Gastrocnemius medialis (tissue), 4 donors: ENCODE data around the gene MBTPS2. TPM values are rescaled to one million over a fixed set of nuclear protein-coding genes. Genes with fewer than 3 reads are reported as not detected.
A peak's percentile ranks its signal among the peaks of the same experiment; 100 is the strongest.

ENCODE experiments used
- ATAC-seq, 2 donors: fragments of 150-250 bp; one replicate each; pipeline ENCODE4 v1.9.1; 2016
- DNase-seq, 2 donors: peaks; one replicate each; pipeline ENCODE4 v3.0.0-alpha.2; 2019
- H3K27ac ChIP-seq, 4 donors: fragments of 200-600 bp; sonication (generic); 1 replicate in 1 of 4; 2 replicates in 3 of 4; pipeline ENCODE4 v1.5.1; 2016 to 2018; ENCODE audit warnings: mild to moderate bottlenecking in 2 of 4, moderate library complexity in 1 of 4
- H3K27me3 ChIP-seq, 3 donors: fragments of 200-600 bp; sonication (generic) in 2 of 3; 1 replicate in 1 of 3; 2 replicates in 2 of 3; pipeline versions ENCODE4 v1.5.1 to v1.6.0; 2016 to 2019; ENCODE audit warnings: mild to moderate bottlenecking in 1 of 3, moderate library complexity in 1 of 3
- H3K36me3 ChIP-seq, 2 donors: fragments of 200-600 bp; sonication (generic) in 1 of 2; one replicate each; pipeline ENCODE4 v1.5.1; 2017 to 2018
- H3K4me1 ChIP-seq, 2 donors: fragments of 200-600 bp; sonication (generic) in 1 of 2; one replicate each; pipeline ENCODE4 v1.5.1; 2016 to 2017; ENCODE audit warnings: mild to moderate bottlenecking in 2 of 2
- H3K4me3 ChIP-seq, 4 donors: fragments of 200-600 bp; sonication (generic) in 3 of 4; 1 replicate in 1 of 4; 2 replicates in 3 of 4; pipeline ENCODE4 v1.5.1; 2016 to 2019; ENCODE audit warnings: mild to moderate bottlenecking in 2 of 4
- H3K9me3 ChIP-seq, 3 donors: fragments of 200-600 bp; sonication (generic) in 2 of 3; 1 replicate in 1 of 3; 2 replicates in 2 of 3; pipeline ENCODE4 v1.5.1; 2016 to 2019
- CTCF ChIP-seq, 5 experiments: fragments of 450-650 bp in 3 of 5; fragments of 200-600 bp in 2 of 5; sonication (generic) in 2 of 5; IDR thresholded peaks in 4 of 5; conservative IDR thresholded peaks in 1 of 5; 1 replicate in 4 of 5; 2 replicates in 1 of 5; pipeline ENCODE4 v1.5.1; 2016 to 2019; ENCODE audit warnings: antibody characterized with exemption in 5 of 5, mild to moderate bottlenecking in 3 of 5, moderate library complexity in 3 of 5
- POLR2A ChIP-seq, 2 donors: fragments of 450-650 bp; IDR thresholded peaks; one replicate each; pipeline ENCODE4 v1.6.1; 2017; ENCODE audit warnings: antibody characterized with exemption in 2 of 2, mild to moderate bottlenecking in 2 of 2, moderate library complexity in 2 of 2
- in situ Hi-C, 4 donors: fragments of 200-750 bp; cut with MboI; loops; one replicate each; pipeline versions ENCODE4 v1.15.0 to v1.8.0; 2017; ENCODE audit warnings: low sequenced_read_pairs in 4 of 4
- intact Hi-C: fragments of 100-400 bp; cut with DNase I; formaldehyde crosslinking; loops from one replicate; pipeline ENCODE4 v1.15.1; 2023; ENCODE audit warnings: low total_unique reads
- total RNA-seq, 4 donors: library from RNA; depleted of rRNA; stranded (reverse); fragments of >200 nt; gene quantifications; one replicate each; pipeline versions ENCODE4 v1.1.0 to v1.2.3, GENCODE V29; 2016

MBTPS2 gene
- total RNA-seq, 4 donors from 2014 or later = 4.5 to 11.3 (median 6.0) TPM

DNA sequence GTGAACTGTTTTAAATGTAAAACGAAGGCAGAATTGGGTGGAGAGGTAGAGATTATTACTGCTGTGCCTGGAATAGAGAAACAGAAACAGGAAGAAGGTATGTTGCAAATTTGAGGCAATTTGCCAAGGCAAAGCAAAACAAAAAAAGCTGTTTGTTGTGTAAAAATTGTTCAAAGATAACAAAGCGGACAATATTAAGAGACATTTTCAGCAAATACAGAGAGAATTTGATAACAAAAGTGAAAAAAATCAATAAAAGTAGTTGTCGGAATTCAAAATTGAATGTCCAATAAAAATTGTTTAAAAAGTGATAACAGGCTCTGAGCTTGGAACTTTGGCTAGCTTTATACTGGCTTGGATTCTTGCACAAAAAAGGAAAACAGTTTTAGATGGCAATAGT is 86.7 kb downstream of the MBTPS2 start:
- H3K4me3 ChIP-seq = no peak overlapping the region
- in situ Hi-C loops (no loop called here), intact Hi-C loops (no loop called here)
- peak overlapping the region in 1 of 4 donors; percentile 22 for H3K27ac ChIP-seq
- no peaks in the 10 kb centered on the region for H3K9me3 ChIP-seq
- H3K36me3 ChIP-seq = no peaks in the 10 kb centered on the region
- no peak for ATAC-seq
- no peaks in the 10 kb centered on the region for H3K4me1 ChIP-seq
- TF ChIP-seq POLR2A (IDR thresholded peaks at IDR 0.05) (no peak), CTCF (IDR thresholded peaks at IDR 0.05 in 4 of 5, conservative IDR thresholded peaks at IDR 0.05 in 1 of 5) (no peak)
- no peak for DNase-seq
- H3K27me3 ChIP-seq = no peaks in the 10 kb centered on the region

DNA sequence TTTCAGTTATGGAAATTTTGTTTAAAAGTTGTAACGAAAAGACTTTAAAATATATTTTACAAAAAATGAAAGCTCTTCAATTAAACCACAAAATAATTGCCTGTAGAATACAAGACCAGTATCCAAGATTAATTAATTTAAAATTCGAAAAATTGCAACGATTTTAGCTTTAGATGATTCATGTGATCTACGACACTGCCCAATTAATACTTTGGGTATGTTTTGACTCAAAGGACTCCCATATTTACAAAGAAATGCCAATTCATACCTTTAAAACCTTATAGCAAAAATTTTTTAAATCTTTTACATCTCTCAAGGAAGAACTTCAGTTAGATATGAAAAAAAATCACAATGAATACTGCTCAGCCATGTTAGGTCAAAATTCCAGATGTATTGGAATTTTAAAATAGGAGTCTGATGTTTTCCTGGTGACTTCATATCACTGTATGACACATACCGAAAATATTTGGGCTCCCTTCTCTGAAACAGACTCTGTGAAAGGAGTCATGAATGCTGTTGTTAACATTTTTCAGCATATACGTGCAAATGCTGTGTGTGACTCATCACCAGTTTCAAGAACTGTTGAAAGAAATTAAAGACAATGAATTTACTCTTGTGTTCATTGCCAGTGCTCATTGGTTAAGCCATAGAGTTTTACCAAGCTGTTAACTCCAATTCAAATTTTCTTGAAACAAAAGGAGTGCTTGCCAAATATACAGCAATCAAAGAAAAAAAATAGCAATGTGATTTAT is 87.3 kb downstream of the MBTPS2 start:
- in situ Hi-C loops (no loop called here), intact Hi-C loops (no loop called here)
- no peak for TF ChIP-seq CTCF (IDR thresholded peaks at IDR 0.05 in 4 of 5, conservative IDR thresholded peaks at IDR 0.05 in 1 of 5)
- ATAC-seq (no peak), DNase-seq (no peak)
- H3K27ac ChIP-seq = peak overlapping the region in 1 of 4 donors; percentile 22
- no peaks in the 10 kb centered on the region for H3K4me1 ChIP-seq
- H3K27me3 ChIP-seq = no peaks in the 10 kb centered on the region
- H3K9me3 ChIP-seq = no peaks in the 10 kb centered on the region
- H3K36me3 ChIP-seq = no peaks in the 10 kb centered on the region
- no peak overlapping the region for H3K4me3 ChIP-seq

- H3K9me3 ChIP-seq = no peaks in the 10 kb centered on the region
- ATAC-seq (no peak), DNase-seq (no peak)
- H3K27me3 ChIP-seq = no peaks in the 10 kb centered on the region
- H3K4me3 ChIP-seq = no peak overlapping the region
- no peaks in the 10 kb centered on the region for H3K36me3 ChIP-seq
- TF ChIP-seq CTCF (IDR thresholded peaks at IDR 0.05 in 4 of 5, conservative IDR thresholded peaks at IDR 0.05 in 1 of 5) = no peak
- TF ChIP-seq POLR2A (IDR thresholded peaks at IDR 0.05) = no peak
- intact Hi-C loops (no loop called here), in situ Hi-C loops (no loop called here)
- no peak overlapping the region for H3K27ac ChIP-seq
- no peaks in the 10 kb centered on the region for H3K4me1 ChIP-seq
Measured at GRCh38 chrX:21929209-21929608, 89.8 kb downstream of the MBTPS2 start.

GRCh38 chrX:21930986-21931385 is 91.6 kb downstream of the MBTPS2 start:
- no peaks in the 10 kb centered on the region for H3K36me3 ChIP-seq
- no peak for ATAC-seq
- H3K4me3 ChIP-seq = no peak overlapping the region
- no peaks in the 10 kb centered on the region for H3K4me1 ChIP-seq
- H3K9me3 ChIP-seq = no peaks in the 10 kb centered on the region
- in situ Hi-C loops (no loop called here), intact Hi-C loops (no loop called here)
- H3K27ac ChIP-seq = no peak overlapping the region
- no peak for DNase-seq
- TF ChIP-seq CTCF (IDR thresholded peaks at IDR 0.05 in 4 of 5, conservative IDR thresholded peaks at IDR 0.05 in 1 of 5) (no peak), POLR2A (IDR thresholded peaks at IDR 0.05) (no peak)
- H3K27me3 ChIP-seq = no peaks in the 10 kb centered on the region
